IMR-90 (cell line): Measurements from ENCODE around the gene AKR1D1. TPM values are rescaled to one million over a fixed set of nuclear protein-coding genes. Genes with fewer than 3 reads are reported as not detected.

Source experiments
- ATAC-seq: fragments of 200-7000 bp; cut with Tn5 transposase; 2 replicates; pipeline ENCODE4 v1.9.1; 2020; ENCODE audit warnings: low read depth, mild to moderate bottlenecking, moderate library complexity
- BruUV-seq: library from RNA; stranded (reverse); fragments of 400-500 nt; replicated peaks from 2 replicates; lab custom pipeline; 2021; lab: Mats Ljungman, UMichigan
- CTCF ChIA-PET: fragments of 300-600 bp; formaldehyde crosslinking; extraction: SDS; loops from one replicate; lab custom pipeline; 2021; ENCODE audit warnings: antibody characterized with exemption; lab: Yijun Ruan, JAX
- POLR2A ChIA-PET: fragments of 300-600 bp; sonication (Branson Sonifier 250); formaldehyde crosslinking; loops from one replicate; lab custom pipeline; 2022; ENCODE audit warnings: antibody characterized with exemption; ENCODE audit not compliant: unreplicated experiment; lab: Charles Lee
- DNase-seq: peaks from one replicate; pipeline ENCODE4 v3.0.0; 2013
- H2AFZ ChIP-seq: replicated peaks from 2 replicates; pipeline ENCODE3; 2013; ENCODE audit warnings: low read length, mild to moderate bottlenecking; ENCODE audit not compliant: poor library complexity
- H2AK5ac ChIP-seq: 2 replicates; pipeline ENCODE4 v1.6.1; 2013; ENCODE audit warnings: low read depth, low read length, inconsistent platforms
- H2AK9ac ChIP-seq: replicated peaks from 2 replicates; pipeline ENCODE3; 2013; ENCODE audit warnings: mild to moderate bottlenecking, low read depth, low read length, moderate library complexity; ENCODE audit not compliant: poor library complexity
- H2BK120ac ChIP-seq: 2 replicates; pipeline ENCODE4 v1.6.1; 2013; ENCODE audit warnings: low read depth, low read length, inconsistent platforms
- H2BK15ac ChIP-seq: 3 replicates; pipeline ENCODE4 v1.6.1; 2013; ENCODE audit warnings: low read depth, low read length, inconsistent platforms
- H2BK20ac ChIP-seq: 2 replicates; pipeline ENCODE4 v1.6.1; 2013; ENCODE audit warnings: low read depth, mild to moderate bottlenecking, inconsistent platforms, low read length, moderate library complexity
- H2BK5ac ChIP-seq: 2 replicates; pipeline ENCODE4 v1.6.1; 2013; ENCODE audit warnings: mild to moderate bottlenecking, low read depth, low read length, inconsistent platforms; ENCODE audit not compliant: poor library complexity, severe bottlenecking
- H3K14ac ChIP-seq: replicated peaks from 2 replicates; pipeline ENCODE4 v1.6.1; 2013; ENCODE audit warnings: low read depth, low read length, inconsistent platforms
- H3K18ac ChIP-seq: 2 replicates; pipeline ENCODE4 v1.6.1; 2013; ENCODE audit warnings: low read depth, low read length, control low read depth
- H3K23ac ChIP-seq: 2 replicates; pipeline ENCODE4 v1.6.1; 2013; ENCODE audit warnings: low read depth, low read length, inconsistent platforms
- H3K27ac ChIP-seq: 2 replicates; pipeline ENCODE4 v1.5.1; 2013; ENCODE audit warnings: mild to moderate bottlenecking, control low read depth, low read length; ENCODE audit not compliant: insufficient read depth
- H3K27me3 ChIP-seq: 2 replicates; pipeline ENCODE4 v1.6.1; 2013; ENCODE audit warnings: low read length; ENCODE audit not compliant: control insufficient read depth, insufficient read depth
- H3K36me3 ChIP-seq: 2 replicates; pipeline ENCODE4 v1.6.1; 2013; ENCODE audit warnings: low read length, mixed read lengths; ENCODE audit not compliant: control insufficient read depth, insufficient read depth
- H3K4ac ChIP-seq: 2 replicates; pipeline ENCODE4 v1.6.1; 2013; ENCODE audit warnings: low read depth, low read length, inconsistent platforms
- H3K4me1 ChIP-seq: 2 replicates; pipeline ENCODE4 v1.6.1; 2013; ENCODE audit warnings: low read length, mixed read lengths; ENCODE audit not compliant: control insufficient read depth, insufficient read depth
- H3K4me2 ChIP-seq: 2 replicates; pipeline ENCODE4 v1.6.1; 2013; ENCODE audit warnings: low read depth, mild to moderate bottlenecking, control low read depth, low read length, moderate library complexity
- H3K4me3 ChIP-seq: 2 replicates; pipeline ENCODE4 v1.5.1; 2013; ENCODE audit warnings: low read depth, mild to moderate bottlenecking, control low read depth, low read length, moderate library complexity; ENCODE audit not compliant: insufficient read depth
- H3K56ac ChIP-seq: 2 replicates; pipeline ENCODE4 v1.6.1; 2013; ENCODE audit warnings: low read length, inconsistent platforms; ENCODE audit not compliant: insufficient read depth; ENCODE audit errors: extremely low read depth
- H3K79me1 ChIP-seq, 2 experiments: 2 replicates each; pipeline ENCODE4 v1.6.1; 2013; ENCODE audit warnings: low read length in 2 of 2, inconsistent platforms in 1 of 2, low read depth in 1 of 2
- H3K9ac ChIP-seq: 2 replicates; pipeline ENCODE4 v1.6.1; 2013; ENCODE audit warnings: low read depth, low read length, control low read depth
- H3K9me1 ChIP-seq: 2 replicates; pipeline ENCODE4 v1.6.1; 2013; ENCODE audit warnings: low read length, inconsistent platforms; ENCODE audit not compliant: insufficient read depth
- H3K9me3 ChIP-seq: 2 replicates; pipeline ENCODE4 v1.6.1; 2013; ENCODE audit warnings: low read length; ENCODE audit not compliant: control insufficient read depth, insufficient read depth
- H4K20me1 ChIP-seq: 2 replicates; pipeline ENCODE4 v1.6.1; 2013; ENCODE audit warnings: low read length, inconsistent platforms; ENCODE audit not compliant: insufficient read depth
- H4K5ac ChIP-seq: 2 replicates; pipeline ENCODE4 v1.6.1; 2013; ENCODE audit warnings: mild to moderate bottlenecking, low read depth, low read length, control low read depth
- H4K8ac ChIP-seq, 2 experiments: 2 replicates each; pipeline ENCODE4 v1.6.1; 2013; ENCODE audit warnings: low read depth in 2 of 2, low read length in 2 of 2, control low read depth in 1 of 2, inconsistent platforms in 1 of 2
- H4K91ac ChIP-seq: 2 replicates; pipeline ENCODE4 v1.6.1; 2013; ENCODE audit warnings: low read depth, low read length, inconsistent platforms; ENCODE audit not compliant: insufficient read depth
- BHLHE40 ChIP-seq: fragments of 150-350 bp; IDR thresholded peaks from 2 replicates; pipeline ENCODE4 v1.6.1; 2016; ENCODE audit warnings: mild to moderate bottlenecking, low read depth, low read length
- ELK1 ChIP-seq: fragments of 150-350 bp; IDR thresholded peaks from 2 replicates; pipeline ENCODE4 v1.6.1; 2016; ENCODE audit warnings: low read depth, mild to moderate bottlenecking, low read length, moderate library complexity, borderline replicate concordance
- FOS ChIP-seq: fragments of 150-350 bp; IDR thresholded peaks from 2 replicates; pipeline ENCODE4 v1.6.1; 2016; ENCODE audit warnings: low read depth, low read length
- MAFK ChIP-seq: IDR thresholded peaks from 2 replicates; pipeline ENCODE4 v1.6.1; 2012; ENCODE audit warnings: low read depth, low read length, improper control_type of control experiment
- NFE2L2 ChIP-seq: fragments of 150-350 bp; IDR thresholded peaks from 2 replicates; pipeline ENCODE4 v1.6.1; 2016; ENCODE audit warnings: low read depth, mild to moderate bottlenecking, low read length
- POLR2A ChIP-seq: IDR thresholded peaks from 2 replicates; pipeline ENCODE4 v1.6.1; 2012; ENCODE audit warnings: mild to moderate bottlenecking, low read depth, low read length
- RAD21 ChIP-seq: IDR thresholded peaks from 2 replicates; pipeline ENCODE4 v1.6.1; 2012; ENCODE audit warnings: low read length, improper control_type of control experiment
- WGBS, 2 experiments: methylation state at CpG; one replicate each; pipeline versions ENCODE4 v1.1.5 to v1.1.7; 2013; ENCODE audit warnings: missing lambda C conversion rate in 2 of 2; ENCODE audit not compliant: insufficient read length in 1 of 2; ENCODE audit errors: extremely low coverage in 2 of 2; 5-methylcytosine and 5-hydroxymethylcytosine counted together
- dilution Hi-C: fragments of 300-500 bp; cut with HindIII; formaldehyde crosslinking; loops from one replicate; pipeline ENCODE4 v1.14.3; 2018; ENCODE audit warnings: low sequenced_read_pairs; ENCODE audit not compliant: unreplicated experiment
- in situ Hi-C: fragments of 300-500 bp; cut with MboI; formaldehyde crosslinking; loops from 3 replicates; pipeline ENCODE4 v1.14.3; 2019; ENCODE audit warnings: low sequenced_read_pairs, inconsistent platforms, mixed read lengths
- intact Hi-C: fragments of 100-400 bp; cut with micrococcal nuclease; formaldehyde crosslinking; loops from 2 replicates; pipeline ENCODE4 v1.10.0; 2022
- polyA plus RNA-seq, 3 experiments: library from polyadenylated mRNA; depleted of rRNA; stranded (reverse); fragments of >200 nt; gene quantifications; 2 replicates each; pipeline ENCODE4 v1.2.3, GENCODE V29; 2012; ENCODE audit warnings: low replicate concordance in 1 of 3
- total RNA-seq: library from RNA; depleted of rRNA; stranded (reverse); fragments of >200 nt; gene quantifications from 2 replicates; pipeline ENCODE4 v1.2.3, GENCODE V29; 2012

AKR1D1 gene
- total and polyA plus RNA-seq, 2 of the 4 experiments (the other 2 are of a cell fraction): not detected

GRCh38 chr7:138167222-138167621 is 91.0 kb downstream of the AKR1D1 start:
- Histone ChIP-seq H3K23ac (no peak overlapping the region), H4K8ac (no peak overlapping the region), H3K4me2 (no peak overlapping the region), H4K5ac (no peak overlapping the region), H3K79me1 (no peaks in the 10 kb centered on the region), H4K20me1 (no peaks in the 10 kb centered on the region), H3K27me3 (no peaks in the 10 kb centered on the region), H3K36me3 (no peaks in the 10 kb centered on the region), H3K56ac (no peak overlapping the region), H2AK9ac (no peak overlapping the region), H3K4me3 (no peak overlapping the region), H3K4me1 (no peaks in the 10 kb centered on the region), H2BK5ac (no peak overlapping the region), H3K18ac (no peak overlapping the region), H2BK20ac (no peak overlapping the region), H4K91ac (no peak overlapping the region), H2AFZ (no peak overlapping the region), H3K9me3 (peaks cover 5% of the 10 kb centered on the region), H3K9me1 (no peaks in the 10 kb centered on the region), H3K27ac (no peak overlapping the region), H2BK15ac (no peak overlapping the region), H2BK120ac (no peak overlapping the region), H3K4ac (no peak overlapping the region), H2AK5ac (no peak overlapping the region), H3K9ac (no peak overlapping the region), H3K14ac (no peak overlapping the region)
- intact Hi-C loops: no loop called here
- in situ Hi-C loops: no loop called here
- no peak for DNase-seq
- no CpG with 5 or more reads among the region's 3 CpGs for whole genome bisulfite sequencing, 2 experiments
- no TSS peak for BruUV-seq
- ChIA-PET CTCF (no interaction called here), POLR2A (no interaction called here)
- ATAC-seq: no peak
- dilution Hi-C loops: no loop called here
- no peak for TF ChIP-seq ELK1
- no peak for TF ChIP-seq POLR2A
- TF ChIP-seq MAFK: no peak
- no peak for TF ChIP-seq RAD21
- TF ChIP-seq BHLHE40: no peak
- no peak for TF ChIP-seq NFE2L2
- TF ChIP-seq FOS: no peak
